ENCODE data around the gene ANKRD33.

Gene ANKRD33

GRCh38 chr12:51917041-51917590 lies 29.2 kb downstream of the ANKRD33 start:
- no peak for DNase-seq (ENCODE audit: low spot score)

GRCh38 chr12:51917746-51918453 lies 30.0 kb downstream of the ANKRD33 start:
- DNase-seq (ENCODE audit: low spot score), result no peak

- no peak for DNase-seq (ENCODE audit: low spot score)
These were observed 32.1 kb downstream of the ANKRD33 start for GRCh38 chr12:51920046-51920445.

DNA sequence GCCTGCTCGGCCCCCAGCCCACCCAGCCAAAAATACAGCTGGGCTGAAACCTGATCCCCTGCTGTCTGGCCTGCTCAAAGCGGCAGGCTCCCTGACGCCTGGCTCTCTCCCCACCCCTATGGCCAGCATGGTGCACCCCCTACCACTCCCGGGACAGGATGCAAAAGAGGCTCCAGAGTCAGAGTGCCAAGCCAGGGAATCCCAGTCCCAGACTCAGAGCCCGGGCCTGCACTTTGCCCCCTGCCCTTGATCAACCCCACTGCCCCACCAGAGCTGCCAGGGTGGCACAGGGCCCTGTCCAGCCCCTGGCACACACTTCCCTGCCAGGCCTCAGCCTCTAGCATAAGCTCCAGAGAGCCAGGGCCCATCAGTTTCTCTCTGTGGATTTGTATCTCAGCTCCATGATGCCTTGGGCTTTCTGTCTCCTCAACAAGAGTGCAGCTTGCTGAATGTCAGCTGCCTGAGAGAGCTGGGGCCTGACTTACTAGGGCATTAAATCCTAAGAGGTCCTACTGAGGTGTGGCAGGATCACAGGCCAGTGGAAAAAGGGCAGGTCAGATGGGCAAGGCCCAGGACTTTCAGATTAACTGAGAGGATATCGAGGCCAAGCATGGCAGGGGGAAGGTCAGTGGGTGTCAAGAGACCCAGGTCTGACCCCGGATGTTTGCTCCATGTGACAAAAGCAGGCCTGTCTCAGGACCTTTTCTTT lies 33.3 kb downstream of the ANKRD33 start:
- peak; percentile 58 for DNase-seq (ENCODE audit: low spot score)

GRCh38 chr12:51922146-51922545 lies 34.2 kb downstream of the ANKRD33 start:
- no peak for DNase-seq (ENCODE audit: low spot score)

DNA sequence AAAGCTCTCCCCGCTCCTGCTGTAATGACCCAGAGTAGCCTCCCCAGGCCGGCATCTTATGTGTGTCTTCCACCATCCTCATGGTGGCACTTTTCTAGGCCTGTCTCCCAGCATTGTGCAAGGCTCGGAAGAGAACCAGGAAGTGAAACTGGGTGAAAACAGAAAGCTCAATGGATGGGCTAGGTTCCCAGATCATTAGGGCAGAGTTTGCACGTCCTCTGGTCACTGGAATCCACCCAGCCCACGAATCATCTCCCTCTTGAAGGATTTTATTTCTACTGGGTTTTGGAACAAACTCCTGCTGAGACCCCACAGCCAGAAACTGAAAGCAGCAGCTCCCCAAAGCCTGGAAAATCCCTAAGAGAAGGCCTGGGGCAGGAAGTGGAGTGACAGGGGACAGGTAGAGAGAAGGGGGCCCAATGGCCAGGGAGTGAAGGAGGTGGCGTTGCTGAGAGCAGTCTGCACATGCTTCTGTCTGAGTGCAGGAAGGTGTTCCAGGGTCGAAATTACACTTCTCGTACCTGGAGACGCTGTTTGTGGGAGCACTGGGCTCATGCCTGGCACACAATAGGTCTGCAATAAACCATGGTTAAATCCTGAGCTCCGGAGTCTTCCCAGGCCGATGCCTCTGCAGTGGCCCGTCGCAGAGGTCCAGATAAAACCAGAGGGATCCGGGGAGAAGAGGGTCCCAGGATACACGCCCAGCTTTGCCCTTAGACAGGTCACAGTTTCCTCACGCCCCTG lies 35.0 kb downstream of the ANKRD33 start:
- DNase-seq (ENCODE audit: low spot score), result no peak

DNA sequence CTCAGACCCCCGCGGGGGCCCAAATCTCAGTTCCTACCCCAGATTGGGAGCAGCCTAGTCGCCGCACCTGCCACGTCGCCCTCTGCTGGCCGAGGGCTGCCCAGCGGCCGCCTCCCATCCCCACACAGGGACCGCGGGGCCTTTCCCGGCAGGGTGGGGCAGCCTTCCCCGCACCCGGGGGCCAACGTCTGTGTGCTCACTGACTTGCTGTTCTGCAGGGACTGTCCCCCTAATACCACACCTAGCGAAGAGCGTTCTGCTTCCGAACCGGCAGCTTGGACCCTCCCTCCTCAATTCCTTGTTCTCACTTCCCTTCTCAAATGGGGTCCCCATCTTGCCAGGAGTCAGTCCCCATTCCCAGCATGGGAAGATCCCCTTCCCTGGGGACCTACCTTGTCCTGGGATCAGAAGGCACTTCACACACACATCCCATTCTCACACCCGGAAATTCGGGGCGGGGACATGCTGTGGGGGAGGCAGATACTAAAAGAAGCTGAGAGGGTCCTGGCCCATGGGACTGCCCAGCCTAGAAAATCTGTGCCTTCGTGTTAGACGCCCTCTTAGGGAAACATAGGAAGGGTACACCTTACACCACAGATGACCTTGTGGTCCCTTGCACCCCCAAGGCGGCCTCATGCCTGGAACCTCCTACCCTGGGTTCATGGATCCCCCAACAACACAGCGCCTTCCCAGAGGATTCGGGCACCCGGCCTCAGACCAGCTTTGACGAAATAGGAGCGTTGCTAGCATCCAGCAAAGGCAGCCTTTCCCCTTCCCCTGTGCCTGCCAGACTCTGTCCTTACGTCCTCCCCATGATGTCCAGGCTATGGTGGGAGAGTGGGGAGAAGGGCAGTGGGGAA lies 35.8 kb downstream of the ANKRD33 start:
- DNase-seq (ENCODE audit: low spot score), result peak; percentile 83

DNA sequence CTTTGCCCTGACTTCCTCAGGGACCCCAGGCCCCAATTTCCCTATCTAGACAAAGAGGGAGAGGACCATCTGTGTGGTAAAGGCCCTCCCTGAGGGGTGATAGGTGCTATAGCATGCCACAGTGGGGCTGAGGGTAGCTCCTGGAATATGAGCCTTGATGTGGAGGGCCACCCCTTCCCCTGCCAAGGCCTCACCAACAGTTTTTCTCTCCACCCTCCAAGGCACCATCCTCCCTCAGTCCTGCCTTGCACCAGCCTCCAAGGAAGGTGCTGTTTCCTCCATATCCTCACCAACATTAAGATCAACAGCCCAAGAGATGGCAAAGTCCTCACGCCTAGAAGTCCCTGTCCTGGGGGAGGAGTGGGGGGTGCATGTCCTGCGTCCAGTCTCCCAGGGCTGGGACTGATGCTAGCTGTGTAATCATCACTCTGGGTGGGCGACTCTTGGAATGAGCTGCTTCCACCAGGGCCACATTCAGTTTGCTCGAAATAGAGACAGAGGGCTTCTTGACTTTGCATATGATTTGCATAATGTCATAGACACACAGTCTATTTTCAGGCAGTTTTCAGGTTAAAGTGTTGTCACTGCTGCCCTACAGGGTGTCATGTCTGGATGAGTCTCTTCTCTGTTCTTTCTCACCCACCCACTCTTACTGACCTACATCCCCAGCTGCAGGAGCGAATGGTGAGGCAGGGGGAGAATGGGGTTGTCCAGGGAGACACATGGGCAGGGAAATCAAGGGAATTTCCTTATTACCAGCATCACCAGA lies 36.8 kb downstream of the ANKRD33 start:
- DNase-seq (ENCODE audit: low spot score), result no peak

DNA sequence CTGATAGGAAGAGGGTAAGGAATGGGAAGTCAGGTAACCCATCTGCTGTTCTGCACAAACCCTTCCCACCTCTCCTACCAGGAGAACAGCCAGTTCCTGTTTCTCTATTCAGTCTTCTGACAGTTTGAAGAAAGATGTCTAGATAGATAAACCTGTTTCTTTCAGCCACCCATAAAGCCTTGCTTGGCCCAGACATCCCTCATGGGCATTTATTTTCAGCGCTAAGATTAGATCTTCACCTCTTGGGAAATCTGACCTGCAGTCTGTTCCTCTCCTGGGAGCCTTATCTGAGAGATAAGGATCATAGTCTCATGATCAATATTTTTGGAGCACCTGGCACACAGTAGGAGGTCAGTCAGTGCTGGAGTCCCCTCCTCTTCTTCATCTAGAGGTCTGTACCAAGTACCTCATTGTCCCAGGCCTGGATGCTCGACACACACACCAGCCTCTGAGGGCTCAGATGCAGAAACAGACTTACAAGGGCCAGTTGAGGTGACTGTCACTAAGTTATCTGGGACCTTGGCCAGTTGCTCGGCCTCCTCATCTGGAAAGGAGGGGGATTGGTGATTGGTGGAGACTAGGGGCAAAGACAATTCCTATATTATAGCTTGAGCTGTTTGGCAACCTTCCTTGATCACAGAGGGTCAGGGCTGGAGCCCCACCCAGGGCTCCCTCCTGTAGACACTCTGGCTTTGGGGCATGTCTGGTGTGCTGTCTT lies 37.6 kb downstream of the ANKRD33 start:
- no peak for DNase-seq (ENCODE audit: low spot score)

DNA sequence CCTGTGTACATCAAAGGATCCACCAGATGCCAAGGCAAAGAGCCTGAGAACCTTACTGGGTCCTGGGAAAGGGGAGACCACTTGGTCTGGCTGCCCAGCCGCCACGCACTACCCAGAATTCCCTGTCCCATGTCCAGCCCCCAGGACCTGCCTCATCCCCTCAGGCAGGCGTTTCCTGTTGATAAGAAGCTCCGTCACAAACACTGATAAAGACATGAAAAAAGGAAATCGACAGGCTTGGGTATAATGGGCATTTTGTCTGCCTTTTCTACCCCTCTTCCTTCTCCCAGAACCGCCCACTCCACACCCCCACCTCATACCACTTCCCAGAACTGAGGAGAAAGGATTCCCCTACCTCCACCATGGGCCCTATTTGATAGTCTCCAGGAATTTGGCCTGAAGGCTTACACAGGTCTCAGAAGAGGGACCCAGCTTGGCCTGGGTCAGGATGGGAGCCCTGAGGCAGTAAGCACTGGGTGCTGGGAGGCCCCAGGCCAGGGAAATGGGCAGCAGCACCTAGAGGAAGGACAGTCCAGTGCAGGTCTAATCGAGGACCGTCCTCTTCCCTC lies 38.2 kb downstream of the ANKRD33 start:
- DNase-seq (ENCODE audit: low spot score), result no peak

- peak; percentile 66 for DNase-seq (ENCODE audit: low spot score)
These were observed 38.8 kb downstream of the ANKRD33 start for GRCh38 chr12:51926718-51927117.

DNA sequence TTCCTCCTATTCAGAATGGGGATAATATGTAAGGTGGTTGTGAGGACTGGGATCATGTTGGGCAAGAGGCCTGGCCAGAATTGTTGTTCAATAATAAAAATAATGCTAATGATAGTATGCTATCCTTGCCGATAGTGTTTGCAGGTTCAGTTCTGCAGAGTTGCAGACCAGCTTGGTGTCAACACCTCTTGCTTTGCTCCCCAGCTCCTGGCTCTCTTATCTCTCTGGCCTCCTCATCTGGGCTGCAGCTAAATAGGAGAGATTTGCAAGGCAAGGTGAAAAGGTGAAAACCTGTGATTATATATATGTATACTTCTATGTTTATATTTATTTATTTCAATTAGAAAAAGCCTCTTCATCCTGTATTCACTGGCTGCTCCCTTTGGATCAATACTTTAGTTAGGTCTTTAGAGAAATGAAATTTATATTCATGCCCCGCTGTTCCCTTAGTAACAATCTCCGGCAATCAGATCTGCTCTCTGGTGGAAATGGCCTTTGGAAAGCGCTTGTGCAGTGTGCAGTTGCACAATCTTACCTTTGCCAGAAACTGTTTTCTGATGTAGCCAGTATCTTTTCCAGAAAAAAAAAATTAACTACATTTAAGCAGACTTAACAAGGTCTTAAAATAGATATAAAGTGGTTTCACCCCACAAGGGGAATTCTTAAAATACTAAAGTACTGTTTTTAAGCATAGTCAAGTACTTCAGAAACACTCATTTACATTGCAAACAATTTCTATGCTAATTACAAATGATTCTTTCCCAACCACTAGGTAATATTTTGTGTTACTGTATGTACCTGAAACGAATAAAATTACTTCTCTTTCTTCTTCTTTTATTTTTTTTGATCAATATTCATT lies 44.5 kb downstream of the ANKRD33 start:
- no peak for DNase-seq (ENCODE audit: low spot score)

GRCh38 chr12:51934080-51934479 lies 46.2 kb downstream of the ANKRD33 start:
- DNase-seq (ENCODE audit: low spot score), result no peak

- DNase-seq (ENCODE audit: low spot score), result no peak
These were observed 50.0 kb downstream of the ANKRD33 start for GRCh38 chr12:51937926-51938325.

- DNase-seq (ENCODE audit: low spot score), result no peak
These were observed 50.8 kb downstream of the ANKRD33 start for GRCh38 chr12:51938726-51939125.

DNA sequence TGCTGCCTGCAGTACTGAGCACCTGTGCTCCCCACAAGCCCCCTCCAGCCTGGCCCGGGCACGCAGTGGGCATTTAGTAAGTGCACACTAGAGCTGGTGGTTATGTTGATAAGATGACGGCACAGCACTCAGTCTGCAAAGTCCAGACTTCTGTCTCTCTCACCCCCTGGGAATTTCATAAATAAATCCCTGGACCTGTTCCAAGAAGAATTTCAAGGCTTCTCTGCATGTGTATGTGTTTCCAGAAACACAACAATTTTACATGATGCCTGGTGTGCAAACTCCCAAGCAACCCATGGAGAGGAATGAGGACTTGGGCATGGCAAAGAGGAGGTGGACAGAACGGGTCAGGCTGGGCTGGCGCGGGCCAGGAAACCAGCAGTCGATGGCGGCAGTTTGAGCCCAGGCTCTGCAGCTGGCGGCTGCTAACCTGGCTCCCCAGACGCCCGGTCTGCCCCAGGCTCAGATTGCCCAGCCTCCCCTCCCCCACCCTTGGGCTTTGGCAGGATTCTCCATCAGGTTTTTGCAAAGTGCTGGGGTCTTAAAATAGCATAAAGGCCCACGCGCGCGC lies 53.2 kb downstream of the ANKRD33 start:
- peak; percentile 39 for DNase-seq (ENCODE audit: low spot score)

Measured in iPS-NIHi11 (cell line).